GM13977 (cell line): ENCODE data around the gene IRAK2.

Experiments
- DNase-seq: peaks from one replicate; pipeline ENCODE4 v3.0.0; 2012; ENCODE audit warnings: low spot score
- in situ Hi-C: fragments of 300-500 bp; cut with MboI; formaldehyde crosslinking; loops from one replicate; pipeline ENCODE4 v1.12.0; 2022; ENCODE audit warnings: low sequenced_read_pairs, low pct_unique_long_range_greater_than_20kb, mixed read lengths, inconsistent platforms; ENCODE audit not compliant: unreplicated experiment
- TF ChIP-seq, protein P1 (sequence below): IDR thresholded peaks from 2 replicates; pipeline ENCODE4 v1.5.1; 2012; ENCODE audit warnings: mild to moderate bottlenecking, control low read depth; ENCODE audit not compliant: insufficient read depth; ENCODE audit errors: extremely low read depth, missing control alignments

Gene IRAK2

DNA sequence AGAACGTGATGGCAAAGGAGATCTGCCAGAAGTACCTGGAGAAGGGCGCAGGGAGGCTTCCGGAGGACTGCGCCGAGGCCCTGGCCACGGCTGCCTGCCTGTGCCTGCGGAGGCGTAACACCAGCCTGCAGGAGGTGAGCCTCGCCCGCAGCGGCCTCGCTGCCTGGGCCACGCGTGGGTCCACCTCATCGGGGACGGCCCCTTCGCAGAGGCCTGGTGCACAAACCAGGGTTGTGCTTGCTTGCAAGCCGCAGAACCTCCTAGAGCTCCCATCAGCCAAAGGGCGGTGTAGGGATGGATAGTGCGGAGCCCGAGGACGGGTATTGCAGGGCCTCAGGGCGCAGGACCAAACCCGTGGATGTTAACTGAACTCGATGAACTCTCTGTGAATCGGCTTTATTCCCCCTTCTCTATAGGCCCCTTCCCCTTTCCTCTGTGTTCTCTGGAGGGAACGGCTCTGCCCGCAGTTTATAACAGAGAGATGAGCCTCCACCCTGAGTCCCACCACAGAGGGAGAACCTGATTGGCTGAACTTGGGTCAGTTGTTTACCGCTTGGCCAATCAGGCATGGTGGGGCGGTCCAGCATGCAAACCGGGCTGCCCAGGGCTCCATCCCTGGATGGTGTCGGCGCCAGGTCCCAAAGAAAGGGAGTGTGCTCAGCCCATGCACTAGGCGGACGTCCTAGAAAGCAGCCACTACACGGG, 70.0 kb downstream of the IRAK2 start:
- DNase-seq: no peak
- in situ Hi-C loops: no loop called here
- TF ChIP-seq, protein P1, sequence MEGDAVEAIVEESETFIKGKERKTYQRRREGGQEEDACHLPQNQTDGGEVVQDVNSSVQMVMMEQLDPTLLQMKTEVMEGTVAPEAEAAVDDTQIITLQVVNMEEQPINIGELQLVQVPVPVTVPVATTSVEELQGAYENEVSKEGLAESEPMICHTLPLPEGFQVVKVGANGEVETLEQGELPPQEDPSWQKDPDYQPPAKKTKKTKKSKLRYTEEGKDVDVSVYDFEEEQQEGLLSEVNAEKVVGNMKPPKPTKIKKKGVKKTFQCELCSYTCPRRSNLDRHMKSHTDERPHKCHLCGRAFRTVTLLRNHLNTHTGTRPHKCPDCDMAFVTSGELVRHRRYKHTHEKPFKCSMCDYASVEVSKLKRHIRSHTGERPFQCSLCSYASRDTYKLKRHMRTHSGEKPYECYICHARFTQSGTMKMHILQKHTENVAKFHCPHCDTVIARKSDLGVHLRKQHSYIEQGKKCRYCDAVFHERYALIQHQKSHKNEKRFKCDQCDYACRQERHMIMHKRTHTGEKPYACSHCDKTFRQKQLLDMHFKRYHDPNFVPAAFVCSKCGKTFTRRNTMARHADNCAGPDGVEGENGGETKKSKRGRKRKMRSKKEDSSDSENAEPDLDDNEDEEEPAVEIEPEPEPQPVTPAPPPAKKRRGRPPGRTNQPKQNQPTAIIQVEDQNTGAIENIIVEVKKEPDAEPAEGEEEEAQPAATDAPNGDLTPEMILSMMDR: no peak

DNA sequence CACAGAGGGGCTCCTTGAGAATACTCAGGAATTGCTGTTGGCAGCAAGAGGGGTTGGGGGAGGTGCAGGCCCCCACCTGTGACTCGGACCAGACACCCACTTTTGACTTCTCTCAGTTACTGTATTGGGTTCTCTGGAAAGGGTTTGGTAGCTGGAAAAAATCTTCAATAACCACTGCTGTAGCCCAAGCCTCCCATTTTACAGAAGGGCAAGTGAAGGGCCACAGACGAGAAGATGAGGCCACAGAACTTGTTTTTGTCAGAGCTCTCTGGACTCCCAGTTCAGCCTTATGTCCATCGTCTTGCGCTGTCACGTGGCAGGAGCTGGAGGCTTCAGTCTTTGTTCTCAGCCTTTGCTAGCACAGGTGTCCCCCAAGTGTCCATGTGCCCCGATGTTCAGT, 70.8 kb downstream of the IRAK2 start:
- TF ChIP-seq, protein P1: no peak
- no peak for DNase-seq
- in situ Hi-C loops: no loop called here

DNA sequence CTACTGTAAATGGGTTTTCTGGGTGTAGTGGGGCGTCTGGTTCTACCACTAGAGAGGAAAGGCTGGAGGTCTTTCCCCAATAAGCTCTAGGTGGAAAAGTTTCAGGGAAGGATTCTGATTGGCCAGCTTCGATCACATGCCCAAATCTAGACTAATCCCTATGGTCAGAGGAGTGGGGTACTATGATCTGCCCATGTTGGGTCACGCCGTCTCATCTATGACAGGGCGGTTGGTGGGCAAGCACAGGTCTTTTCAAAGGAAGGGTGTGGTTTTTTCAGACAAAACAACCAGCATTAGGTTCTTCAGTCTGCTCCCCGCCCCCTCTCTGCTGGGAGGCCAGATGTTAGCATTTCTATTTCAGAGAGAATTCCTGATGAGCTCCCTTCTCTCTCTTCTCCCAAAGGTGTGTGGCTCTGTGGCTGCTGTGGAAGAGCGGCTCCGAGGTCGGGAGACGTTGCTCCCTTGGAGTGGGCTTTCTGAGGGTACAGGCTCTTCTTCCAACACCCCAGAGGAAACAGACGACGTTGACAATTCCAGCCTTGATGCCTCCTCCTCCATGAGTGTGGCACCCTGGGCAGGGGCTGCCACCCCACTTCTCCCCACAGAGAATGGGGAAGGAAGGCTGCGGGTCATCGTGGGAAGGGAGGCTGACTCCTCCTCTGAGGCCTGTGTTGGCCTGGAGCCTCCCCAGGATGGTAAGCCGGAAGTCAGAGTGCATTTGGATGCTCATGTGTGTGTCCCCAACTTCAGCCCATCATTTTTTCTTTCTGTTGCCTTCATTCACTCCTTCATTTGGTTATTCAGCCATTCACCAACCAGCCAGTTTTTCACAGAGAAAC, 73.8 kb downstream of the IRAK2 start:
- in situ Hi-C loops: no loop called here
- DNase-seq: no peak
- TF ChIP-seq, protein P1: no peak

DNA sequence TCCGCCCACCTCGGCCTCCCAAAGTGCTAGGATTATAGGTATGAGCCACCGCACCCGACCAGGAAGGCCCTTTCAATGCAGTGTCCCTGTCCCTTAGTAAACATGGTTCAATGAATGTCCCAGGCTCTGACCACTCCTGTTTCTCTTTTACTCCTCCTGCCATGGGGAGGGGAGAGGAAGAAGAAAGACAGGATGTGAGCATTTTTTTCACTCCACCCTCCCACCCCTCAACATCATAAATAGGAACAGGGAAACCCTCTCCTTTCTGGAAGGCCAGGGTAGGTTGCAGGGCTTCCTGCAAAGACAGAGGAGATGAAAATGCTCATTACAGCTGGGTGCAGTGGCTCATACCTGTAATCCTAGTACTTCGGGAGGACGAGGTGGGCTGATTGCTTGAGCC, 76.1 kb downstream of the IRAK2 start:
- in situ Hi-C loops: no loop called here
- TF ChIP-seq, protein P1: no peak
- no peak for DNase-seq

DNA sequence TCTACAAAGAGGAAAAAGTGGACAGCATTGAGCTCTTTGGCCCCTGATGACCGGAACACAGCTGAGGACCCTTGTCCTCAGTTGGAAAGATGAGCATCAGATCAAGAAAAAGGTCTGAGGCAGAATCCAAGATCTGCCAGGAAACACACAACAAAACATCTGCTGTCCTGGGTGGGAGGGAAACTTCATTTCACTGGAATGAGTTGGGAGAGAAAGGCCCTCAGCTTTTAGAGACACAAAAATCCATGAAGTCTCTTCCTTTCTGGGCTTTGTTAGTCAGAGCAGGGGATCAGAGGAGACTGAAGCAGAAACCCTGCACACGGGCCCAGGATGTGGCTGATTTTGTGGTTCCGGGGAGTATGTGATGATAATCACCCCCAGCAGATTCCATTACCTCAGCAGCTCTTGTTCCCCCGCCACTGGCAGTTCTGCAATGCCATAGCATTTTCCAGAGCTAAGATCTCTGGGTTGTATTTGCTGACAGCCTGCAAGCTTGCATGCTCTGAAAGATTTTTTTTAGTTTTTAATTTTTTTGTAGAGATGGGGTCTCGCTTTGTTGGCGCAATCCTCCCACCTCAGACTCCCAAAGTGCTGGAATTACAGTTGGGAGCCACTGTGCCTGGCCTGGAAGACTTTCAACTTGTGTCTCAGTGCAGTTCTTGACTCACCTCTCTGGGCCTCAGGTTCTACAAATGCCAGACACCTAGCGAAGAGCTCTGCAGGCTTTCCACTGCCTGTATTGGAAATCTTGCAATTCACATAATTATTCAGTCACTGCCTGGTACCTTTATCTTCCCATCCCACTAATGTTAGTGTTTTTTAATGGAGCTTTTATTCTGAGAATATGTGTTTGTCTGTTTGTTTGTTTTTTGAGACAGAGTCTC, 77.7 kb downstream of the IRAK2 start:
- in situ Hi-C loops: no loop called here
- TF ChIP-seq, protein P1: no peak
- peak; percentile 47 for DNase-seq

DNA sequence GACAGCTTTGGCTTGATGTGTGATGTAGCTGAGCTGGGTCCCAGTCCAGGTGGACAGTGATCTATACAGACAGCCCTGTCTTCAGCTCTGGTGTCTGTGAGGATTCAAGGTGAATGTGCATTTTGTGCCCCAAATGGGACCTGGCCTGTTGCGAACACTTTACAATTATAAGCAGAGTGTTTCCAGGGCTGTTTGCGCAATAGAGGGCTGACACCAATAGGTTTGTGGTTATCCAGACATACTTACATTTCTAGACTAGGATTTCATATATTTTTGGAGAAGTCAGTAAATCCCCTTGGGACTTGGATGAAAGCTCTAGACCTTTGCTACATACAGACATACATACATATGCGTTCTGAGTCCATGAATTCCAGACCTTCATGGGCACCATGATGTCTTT, 79.3 kb downstream of the IRAK2 start:
- TF ChIP-seq, protein P1: no peak
- in situ Hi-C loops: no loop called here
- no peak for DNase-seq
